K562 (cell line): Measurements from ENCODE around the gene ZEB2. TPM values are rescaled to one million over a fixed set of nuclear protein-coding genes. Genes with fewer than 3 reads are reported as not detected.

ENCODE experiments used
- ATAC-seq: fragments of 200-7000 bp; cut with Tn5 transposase; 3 replicates; pipeline ENCODE4 v1.9.1; 2020; ENCODE audit warnings: moderate library complexity
- BruUV-seq: library from RNA; stranded (reverse); fragments of 400-500 nt; replicated peaks from 2 replicates; lab custom pipeline; 2021; lab: Mats Ljungman, UMichigan
- CTCF ChIA-PET: fragments of 300-600 bp; formaldehyde crosslinking; extraction: SDS; loops from one replicate; lab custom pipeline; 2021; ENCODE audit warnings: low intra/inter-chr PET ratio; lab: Yijun Ruan, JAX
- POLR2A ChIA-PET: fragments of 300-600, 350-650 bp; sonication (Branson Sonifier 250); formaldehyde crosslinking; extraction: SDS; loops from one replicate; lab custom pipeline; 2021; ENCODE audit warnings: antibody characterized with exemption, inconsistent platforms; lab: Yijun Ruan, JAX
- DNase-seq, 4 experiments: peaks; one replicate each; pipeline versions ENCODE4 v3.0.0 to v3.0.0-alpha.2; 2011 to 2018; ENCODE audit warnings: low spot score in 3 of 4, mixed read lengths in 3 of 4; ENCODE audit errors: extremely low read depth in 1 of 4
- FAIRE-seq: peaks from 2 replicates; lab custom pipeline; 2011; peaks lifted over from hg19 to GRCh38; lab: Jason Lieb, UNC
- H2AFZ ChIP-seq: 2 replicates; pipeline ENCODE4 v1.6.0; 2011; ENCODE audit warnings: low read depth, low read length, control low read depth, inconsistent platforms
- H3K27ac ChIP-seq: fragments of 200-600 bp; 3 replicates; pipeline ENCODE4 v1.8.0; 2011; ENCODE audit warnings: low read depth, mild to moderate bottlenecking, control low read depth, inconsistent platforms, low read length, moderate library complexity, mixed read lengths; ENCODE audit errors: extremely low read depth
- H3K27me3 ChIP-seq, 2 experiments: fragments of 300-600 bp in 1 of 2; 2 replicates in 1 of 2; 3 replicates in 1 of 2; pipeline versions ENCODE4 v1.6.0 to v1.8.0; 2011; ENCODE audit warnings: inconsistent platforms in 2 of 2, low read length in 2 of 2, mild to moderate bottlenecking in 1 of 2, mixed read lengths in 1 of 2, moderate library complexity in 1 of 2; ENCODE audit not compliant: control insufficient read depth in 2 of 2, insufficient read depth in 2 of 2
- H3K36me3 ChIP-seq: fragments of 300-600 bp; 3 replicates; pipeline ENCODE4 v1.8.0; 2011; ENCODE audit warnings: mild to moderate bottlenecking, low read length, inconsistent platforms; ENCODE audit not compliant: control insufficient read depth, insufficient read depth
- H3K4me1 ChIP-seq, 2 experiments: fragments of 200-600 bp in 1 of 2; replicated peaks in 1 of 2; 2 replicates in 1 of 2; 3 replicates in 1 of 2; pipeline versions ENCODE4 v1.5.1 to v1.8.0; 2011; ENCODE audit warnings: inconsistent platforms in 2 of 2, low read length in 2 of 2, mild to moderate bottlenecking in 1 of 2, mixed read lengths in 1 of 2, moderate library complexity in 1 of 2; ENCODE audit not compliant: control insufficient read depth in 2 of 2, insufficient read depth in 2 of 2
- H3K4me2 ChIP-seq: 2 replicates; pipeline ENCODE4 v1.6.1; 2011; ENCODE audit warnings: low read length, control low read depth, inconsistent platforms, mixed read lengths; ENCODE audit not compliant: insufficient read depth
- H3K4me3 ChIP-seq: fragments of 200-600 bp; sonication (generic), shearing (Covaris generic); 2 replicates; pipeline ENCODE4 v1.5.1; 2016; ENCODE audit warnings: control low read depth, inconsistent platforms
- H3K79me2 ChIP-seq: fragments of 200-600 bp; 3 replicates; pipeline ENCODE4 v1.8.0; 2011; ENCODE audit warnings: low read length, inconsistent platforms; ENCODE audit not compliant: control insufficient read depth, insufficient read depth
- H3K9ac ChIP-seq, 2 experiments: 2 replicates each; pipeline versions ENCODE4 v1.6.0 to v1.6.1; 2011; ENCODE audit warnings: low read depth in 2 of 2, low read length in 2 of 2, control low read depth in 1 of 2, inconsistent platforms in 1 of 2, mild to moderate bottlenecking in 1 of 2, mixed read lengths in 1 of 2; ENCODE audit not compliant: insufficient read depth in 1 of 2
- H3K9me1 ChIP-seq: one replicate; pipeline ENCODE4 v1.6.0; 2011; ENCODE audit warnings: inconsistent platforms, mild to moderate bottlenecking, low read length, moderate library complexity; ENCODE audit not compliant: control insufficient read depth, insufficient read depth
- H3K9me3 ChIP-seq: replicated peaks from 2 replicates; pipeline ENCODE4 v1.5.1; 2011; ENCODE audit warnings: low read depth, low read length, inconsistent platforms; ENCODE audit not compliant: control insufficient read depth, insufficient read depth
- H4K20me1 ChIP-seq: replicated peaks from 2 replicates; pipeline ENCODE4 v1.6.1; 2011; ENCODE audit warnings: low read length, inconsistent platforms, mixed read lengths; ENCODE audit not compliant: control insufficient read depth, insufficient read depth
- HDAC2 ChIP-seq: fragments of 450-650 bp; IDR thresholded peaks from 2 replicates; pipeline ENCODE4 v1.6.1; 2016; ENCODE audit warnings: mild to moderate bottlenecking
- KLF1 ChIP-seq: fragments of 450-650 bp; IDR thresholded peaks from 2 replicates; pipeline ENCODE4 v1.6.1; 2016; ENCODE audit warnings: missing genetic modification characterization, missing compliant biosample characterization
- MEF2A ChIP-seq: IDR thresholded peaks from 2 replicates; pipeline ENCODE4 v1.6.1; 2011; ENCODE audit warnings: low read depth, mild to moderate bottlenecking, low read length, moderate library complexity; ENCODE audit not compliant: control insufficient read depth
- MTA3 ChIP-seq: fragments of 450-650 bp; formaldehyde crosslinking; IDR thresholded peaks from 2 replicates; pipeline ENCODE4 v1.6.1; 2017; ENCODE audit warnings: mild to moderate bottlenecking, borderline replicate concordance
- POLR2A ChIP-seq: fragments of 450-650 bp; conservative IDR thresholded peaks from 2 replicates; pipeline ENCODE4 v1.6.1; 2016
- POLR2B ChIP-seq: fragments of 450-650 bp; IDR thresholded peaks from 2 replicates; pipeline ENCODE4 v1.6.1; 2018; ENCODE audit warnings: low read depth; ENCODE audit not compliant: partially characterized antibody
- PTTG1 ChIP-seq: fragments of 450-650 bp; IDR thresholded peaks from 2 replicates; pipeline ENCODE4 v1.6.1; 2016; ENCODE audit warnings: low read depth, mild to moderate bottlenecking, missing genetic modification characterization, missing compliant biosample characterization
- RBM34 ChIP-seq: fragments of 200-400 bp; formaldehyde crosslinking; IDR thresholded peaks from 2 replicates; pipeline ENCODE4 v1.6.1; 2018; ENCODE audit warnings: low read length, borderline replicate concordance; ENCODE audit not compliant: insufficient read depth
- RUNX1 ChIP-seq: sonication (generic); IDR thresholded peaks from 2 replicates; pipeline ENCODE4 v1.6.1; 2016; ENCODE audit warnings: antibody characterized with exemption, low read depth
- SUPT5H ChIP-seq: fragments of 450-650 bp; IDR thresholded peaks from 2 replicates; pipeline ENCODE4 v1.6.1; 2016
- WGBS: fragments of 100-300 bp; shearing (Covaris generic); methylation state at CpG from one replicate; pipeline ENCODE4 v1.1.6; 2016; ENCODE audit warnings: low coverage, mixed read lengths; ENCODE audit not compliant: insufficient coverage; ENCODE audit errors: missing lambda C conversion rate; 5-methylcytosine and 5-hydroxymethylcytosine counted together
- in situ Hi-C: fragments of 300-500 bp; cut with MboI; formaldehyde crosslinking; loops from 4 replicates; pipeline ENCODE4 v1.15.0; 2018; ENCODE audit warnings: inconsistent platforms, mixed read lengths
- intact Hi-C: fragments of 100-400 bp; cut with micrococcal nuclease; formaldehyde crosslinking; loops from 2 replicates; pipeline ENCODE4 v1.14.2; 2022
- polyA plus RNA-seq, 8 experiments: library from polyadenylated mRNA; depleted of rRNA in 4 of 8; stranded (reverse) in 5 of 8; unstranded in 3 of 8; fragments of >200 nt; fragmentation: Nextera tagmentation in 2 of 8; fragmentation: Illumina TruSeq in 1 of 8; extraction: Ambion mirVana in 2 of 8; extraction: Trizol in 1 of 8; gene quantifications; 2 replicates each; pipeline versions ENCODE4 v1.2.1 to v1.2.3, GENCODE V29; 2011 to 2014; ENCODE audit warnings: inconsistent platforms in 1 of 8, missing spikeins in 1 of 8
- total RNA-seq, 7 experiments: library from RNA; depleted of rRNA in 6 of 7; stranded (reverse); fragments of >200 nt in 6 of 7; fragmentation: Illumina TruSeq in 2 of 7; extraction: Trizol in 2 of 7; gene quantifications; 2 replicates each; pipeline versions ENCODE4 v1.2.1 to v1.2.3, GENCODE V29; 2011 to 2021; ENCODE audit warnings: low replicate concordance in 1 of 7
- TF ChIP-seq, protein P1 (sequence below): fragments of 200-800 bp; sonication (Bioruptor generic); IDR thresholded peaks from 2 replicates; pipeline ENCODE4 v1.6.1; 2017; ENCODE audit warnings: missing genetic modification characterization, missing compliant biosample characterization
- TF ChIP-seq, protein P2 (sequence below): fragments of 450-650 bp; IDR thresholded peaks from 2 replicates; pipeline ENCODE4 v1.6.1; 2014; ENCODE audit warnings: low read depth, mild to moderate bottlenecking, moderate library complexity, borderline replicate concordance

ZEB2 gene
- total and polyA plus RNA-seq, 9 of the 15 experiments (the other 6 are each of a cell fraction or from before 2014, with no cell fraction given) = 15.1 to 113 (median 72.3) TPM

DNA sequence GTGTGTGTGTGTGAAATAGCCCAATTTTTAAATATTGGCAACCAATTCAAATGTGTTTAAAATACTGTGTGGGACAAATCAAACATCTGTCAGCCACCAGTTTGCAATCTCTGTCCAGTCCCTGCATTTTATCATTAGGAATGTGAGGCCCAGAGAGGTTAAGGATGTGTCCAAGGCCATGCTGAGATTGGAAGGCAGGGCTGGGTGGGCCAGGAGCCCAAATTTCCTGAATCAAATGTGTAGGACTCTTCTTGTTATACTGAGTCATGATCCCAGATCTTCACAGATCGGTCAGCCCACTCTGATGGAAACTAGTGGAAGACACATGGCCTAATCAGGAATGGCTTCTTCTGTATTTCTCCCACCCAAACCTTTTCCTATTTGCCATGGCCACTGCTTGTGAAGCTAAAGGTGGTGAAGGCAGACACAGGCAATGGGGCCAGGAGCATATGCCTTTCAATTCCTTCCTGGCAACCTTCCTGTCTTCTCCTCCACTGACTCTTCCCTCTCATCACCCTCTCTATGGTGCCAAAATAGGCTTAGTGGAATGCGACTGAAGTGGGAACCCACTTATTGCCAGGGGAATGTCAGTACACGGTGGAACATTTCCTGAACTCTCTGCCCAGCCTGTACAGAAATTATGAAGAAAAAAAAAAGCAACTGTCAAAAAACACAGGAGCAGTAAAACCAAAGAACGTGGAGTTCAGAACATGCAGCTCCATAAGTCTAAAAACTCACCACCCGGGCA, 35.5 kb downstream of the ZEB2 start:
- Histone ChIP-seq H3K9me1 (peaks cover 5% of the 10 kb centered on the region), H2AFZ (no peak overlapping the region), H3K4me2 (no peak overlapping the region), H3K9ac (no peak overlapping the region), H3K27ac (no peak overlapping the region), H3K4me1 (peaks cover 0 to 7% of the 10 kb centered on the region in 2 experiments; a peak in 3 of 5 replicates), H3K27me3 (no peaks in the 10 kb centered on the region), H4K20me1 (peaks cover 8% of the 10 kb centered on the region), H3K4me3 (no peak overlapping the region), H3K36me3 (peaks cover 91% of the 10 kb centered on the region), H3K9me3 (no peaks in the 10 kb centered on the region), H3K79me2 (peaks cover 100% of the 10 kb centered on the region)
- POLR2A ChIA-PET = interaction anchor here (0.6 kb wide), 1 partner anchor 479 kb away, joined by 3 read pairs; no protein-coding TSS in a partner anchor
- ATAC-seq = peak; percentile 4; the same call in 1 of the 3 replicates
- CTCF ChIA-PET = no interaction called here
- no peak for FAIRE-seq
- intact Hi-C loops = no loop called here
- no TSS peak for BruUV-seq
- DNase-seq = no peak
- in situ Hi-C loops = no loop called here
- WGBS = 90% methylated on average over 5 of the region's 5 CpGs
- TF ChIP-seq SUPT5H (peak; percentile 16; the same call in 1 of the 2 replicates), POLR2B (peak; percentile 35), POLR2A (peak; percentile 36; the same call in 1 of the 2 replicates), HDAC2 (no peak), MEF2A (no peak), RBM34 (no peak), RUNX1 (0 out of 2 replicates have a peak, but pooled peaks have one; percentile 26), MTA3 (no peak), KLF1 (no peak), PTTG1 (tag) (no peak)
- TF ChIP-seq, protein P1, sequence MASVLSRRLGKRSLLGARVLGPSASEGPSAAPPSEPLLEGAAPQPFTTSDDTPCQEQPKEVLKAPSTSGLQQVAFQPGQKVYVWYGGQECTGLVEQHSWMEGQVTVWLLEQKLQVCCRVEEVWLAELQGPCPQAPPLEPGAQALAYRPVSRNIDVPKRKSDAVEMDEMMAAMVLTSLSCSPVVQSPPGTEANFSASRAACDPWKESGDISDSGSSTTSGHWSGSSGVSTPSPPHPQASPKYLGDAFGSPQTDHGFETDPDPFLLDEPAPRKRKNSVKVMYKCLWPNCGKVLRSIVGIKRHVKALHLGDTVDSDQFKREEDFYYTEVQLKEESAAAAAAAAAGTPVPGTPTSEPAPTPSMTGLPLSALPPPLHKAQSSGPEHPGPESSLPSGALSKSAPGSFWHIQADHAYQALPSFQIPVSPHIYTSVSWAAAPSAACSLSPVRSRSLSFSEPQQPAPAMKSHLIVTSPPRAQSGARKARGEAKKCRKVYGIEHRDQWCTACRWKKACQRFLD (CRISPR knock-in tag) = no peak
- TF ChIP-seq, protein P2, sequence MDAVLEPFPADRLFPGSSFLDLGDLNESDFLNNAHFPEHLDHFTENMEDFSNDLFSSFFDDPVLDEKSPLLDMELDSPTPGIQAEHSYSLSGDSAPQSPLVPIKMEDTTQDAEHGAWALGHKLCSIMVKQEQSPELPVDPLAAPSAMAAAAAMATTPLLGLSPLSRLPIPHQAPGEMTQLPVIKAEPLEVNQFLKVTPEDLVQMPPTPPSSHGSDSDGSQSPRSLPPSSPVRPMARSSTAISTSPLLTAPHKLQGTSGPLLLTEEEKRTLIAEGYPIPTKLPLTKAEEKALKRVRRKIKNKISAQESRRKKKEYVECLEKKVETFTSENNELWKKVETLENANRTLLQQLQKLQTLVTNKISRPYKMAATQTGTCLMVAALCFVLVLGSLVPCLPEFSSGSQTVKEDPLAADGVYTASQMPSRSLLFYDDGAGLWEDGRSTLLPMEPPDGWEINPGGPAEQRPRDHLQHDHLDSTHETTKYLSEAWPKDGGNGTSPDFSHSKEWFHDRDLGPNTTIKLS = no peak
